ENCODE measurements around the gene ID1.
"Not testable (repeated sequence)": the region's sequence is repeated elsewhere in the genome, so short reads cannot be mapped to it uniquely, and the experiment has no call there.

Gene ID1

DNA sequence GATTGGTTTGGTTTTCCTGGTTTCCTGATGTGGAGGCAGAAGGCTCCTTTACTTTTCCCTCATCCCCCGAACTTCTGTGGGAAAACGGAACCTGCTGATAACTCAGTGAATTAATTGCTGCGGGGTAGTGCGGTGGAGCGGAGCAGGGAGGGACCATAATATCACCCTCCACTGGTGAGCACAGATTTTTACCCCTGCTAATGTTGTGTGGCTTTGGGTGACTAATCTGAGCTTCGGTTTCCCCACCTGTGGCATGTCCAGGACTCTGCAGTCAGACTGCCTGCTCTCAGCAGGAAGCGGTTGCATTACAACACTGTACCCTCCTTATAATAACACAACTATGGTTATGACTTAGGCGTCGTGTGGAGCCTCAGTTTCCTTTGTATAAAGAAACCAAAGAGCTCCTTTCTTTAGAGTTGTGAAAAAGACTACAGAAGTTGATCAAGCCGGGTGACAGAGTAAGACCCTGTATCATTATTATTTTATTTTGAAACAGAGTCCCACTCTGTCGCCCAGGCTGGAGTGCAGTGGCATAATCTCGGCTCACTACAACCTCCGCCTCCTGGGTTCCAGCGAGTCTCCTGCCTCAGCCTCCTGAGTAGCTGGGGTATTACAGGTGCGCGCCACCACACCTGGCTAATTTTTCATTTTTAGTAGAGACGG lies 2.2 kb upstream of the ID1 start:
- no peak for DNase-seq

- DNase-seq = peak; percentile 98
Measured at GRCh38 chr20:31603822-31604566, 1.1 kb upstream of the ID1 start.

- DNase-seq = no peak
Measured at GRCh38 chr20:31604567-31605030, 490 bp upstream of the ID1 start.

DNA sequence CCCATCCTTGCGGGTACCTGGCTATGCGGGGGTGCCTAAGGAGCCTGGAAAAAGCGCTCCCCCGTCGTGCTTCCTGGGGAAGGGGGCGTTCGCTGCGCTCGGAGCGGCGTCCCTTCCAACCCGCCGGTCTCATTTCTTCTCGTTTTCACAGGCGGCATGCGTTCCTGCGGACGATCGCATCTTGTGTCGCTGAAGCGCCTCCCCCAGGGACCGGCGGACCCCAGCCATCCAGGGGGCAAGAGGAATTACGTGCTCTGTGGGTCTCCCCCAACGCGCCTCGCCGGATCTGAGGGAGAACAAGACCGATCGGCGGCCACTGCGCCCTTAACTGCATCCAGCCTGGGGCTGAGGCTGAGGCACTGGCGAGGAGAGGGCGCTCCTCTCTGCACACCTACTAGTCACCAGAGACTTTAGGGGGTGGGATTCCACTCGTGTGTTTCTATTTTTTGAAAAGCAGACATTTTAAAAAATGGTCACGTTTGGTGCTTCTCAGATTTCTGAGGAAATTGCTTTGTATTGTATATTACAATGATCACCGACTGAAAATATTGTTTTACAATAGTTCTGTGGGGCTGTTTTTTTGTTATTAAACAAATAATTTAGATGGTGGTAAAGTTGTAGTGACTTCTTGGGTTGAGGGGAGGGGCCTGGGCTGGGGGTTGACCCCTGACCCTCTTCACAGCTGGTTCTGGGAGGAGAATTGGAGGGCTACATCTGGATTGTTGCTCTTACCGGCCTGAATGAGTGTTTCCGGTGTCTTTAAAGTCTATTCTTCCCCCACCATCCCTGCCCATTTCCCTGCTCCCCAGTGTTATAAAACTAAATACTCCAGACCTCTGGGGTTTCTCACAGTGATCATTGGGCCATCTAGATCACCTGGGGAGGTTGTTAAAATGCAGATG lies 1.1 kb downstream of the ID1 start:
- no peak for DNase-seq

- peak; percentile 67 for DNase-seq
Measured at GRCh38 chr20:31606804-31607639, 1.9 kb downstream of the ID1 start.

DNA sequence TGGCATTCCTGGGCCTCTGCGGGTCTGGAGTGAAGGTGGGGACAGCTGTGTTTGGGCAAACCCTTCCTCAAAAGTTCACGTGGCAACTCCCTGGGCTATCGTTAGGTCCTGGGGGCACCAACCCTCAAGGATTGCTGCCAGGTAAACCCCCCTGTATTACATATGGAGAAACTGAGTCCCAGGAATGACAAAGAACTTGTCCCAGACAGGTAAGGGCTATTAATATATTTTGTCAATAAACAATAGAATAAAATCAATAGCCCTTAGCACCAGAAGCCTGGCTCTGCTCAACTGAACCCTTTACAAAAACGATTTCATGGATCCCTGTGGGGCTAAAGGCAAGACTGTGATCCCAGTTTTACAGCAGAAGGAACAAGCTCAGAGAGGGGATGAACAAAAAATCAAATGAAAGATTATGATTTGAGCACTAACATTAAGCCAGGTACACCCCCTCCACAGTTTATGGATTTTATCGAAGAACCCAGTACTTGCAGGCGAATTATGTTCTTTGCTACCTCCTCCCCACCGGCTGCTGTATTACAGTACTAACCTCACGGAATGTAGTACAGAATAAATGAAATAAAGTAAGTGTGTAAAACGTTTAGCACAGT lies 2.7 kb downstream of the ID1 start:
- DNase-seq = no peak

DNA sequence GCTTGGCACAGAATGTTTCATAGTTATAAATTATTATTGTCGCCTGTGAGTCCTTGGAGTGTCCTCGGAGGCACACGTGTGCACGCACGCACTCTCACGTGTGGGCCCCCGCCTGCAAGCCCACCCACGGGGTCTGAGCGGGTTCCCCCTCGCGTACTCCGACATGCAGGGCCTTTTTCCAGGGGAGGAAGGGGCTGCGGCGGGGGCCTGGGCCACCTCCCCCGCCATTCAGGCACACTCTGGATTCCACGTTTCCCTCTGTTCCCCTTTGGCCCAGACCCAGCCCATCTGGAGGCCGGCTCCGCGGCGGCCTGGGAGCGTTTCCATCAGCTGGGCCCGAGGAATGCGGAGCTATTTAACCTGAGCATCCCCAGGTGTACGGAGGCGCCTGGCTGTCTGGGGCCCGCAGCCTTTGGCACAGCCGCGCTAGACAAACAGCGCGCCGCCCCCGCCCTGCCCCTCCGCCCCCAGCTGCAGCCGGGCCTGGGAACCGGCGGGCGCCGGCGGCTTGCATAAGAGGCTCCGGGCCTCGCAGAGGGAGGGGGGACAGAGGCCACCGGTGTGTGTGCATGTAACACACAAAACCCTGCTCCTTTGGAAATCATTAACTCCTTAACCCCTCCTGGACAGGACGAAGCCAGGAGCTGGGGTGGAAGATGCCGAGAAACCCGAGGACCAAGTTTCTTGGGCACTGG lies 3.3 kb downstream of the ID1 start:
- peak; percentile 96 for DNase-seq

DNA sequence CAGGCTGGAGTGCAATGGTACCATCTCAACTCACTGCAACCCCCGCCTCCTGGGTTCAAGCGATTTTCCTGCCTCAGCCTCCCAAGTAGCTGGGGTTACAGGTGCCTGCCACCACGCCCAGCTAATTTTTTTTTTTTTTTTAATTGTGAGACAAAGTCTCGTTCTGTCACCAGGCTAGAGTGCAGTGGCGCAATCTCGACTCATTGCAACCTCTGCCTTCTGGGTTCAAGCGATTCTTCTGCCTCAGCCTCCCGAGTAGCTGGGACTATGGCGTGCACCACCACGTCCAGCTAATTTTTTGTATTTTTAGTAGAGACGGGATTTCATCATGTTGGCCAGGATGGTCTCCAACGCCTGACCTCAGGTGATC lies 7.2 kb downstream of the ID1 start:
- not testable (repeated sequence) for DNase-seq

DNA sequence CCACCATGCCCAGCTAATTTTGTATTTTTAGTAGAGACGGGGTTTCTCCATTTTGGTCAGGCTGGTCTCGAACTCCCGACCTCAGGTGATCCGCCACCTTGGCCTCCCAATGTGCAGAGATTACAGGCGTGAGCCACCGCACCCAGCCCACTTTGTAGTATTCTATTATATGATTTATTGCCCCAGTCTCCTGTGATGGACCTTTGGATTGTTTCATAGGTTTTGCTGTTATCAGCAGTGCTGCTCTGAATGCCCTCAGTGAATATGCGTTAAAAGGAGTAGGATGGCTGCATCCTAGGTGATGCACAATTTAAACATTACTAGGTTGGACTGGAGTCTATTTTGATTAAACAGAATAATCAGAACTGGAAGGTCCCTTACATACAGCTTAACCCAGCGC lies 10.3 kb downstream of the ID1 start:
- no peak for DNase-seq

- DNase-seq = no peak
Measured at GRCh38 chr20:31617432-31618104, 12.5 kb downstream of the ID1 start.

- no peak for DNase-seq
Measured at GRCh38 chr20:31620246-31620645, 15.2 kb downstream of the ID1 start.

DNA sequence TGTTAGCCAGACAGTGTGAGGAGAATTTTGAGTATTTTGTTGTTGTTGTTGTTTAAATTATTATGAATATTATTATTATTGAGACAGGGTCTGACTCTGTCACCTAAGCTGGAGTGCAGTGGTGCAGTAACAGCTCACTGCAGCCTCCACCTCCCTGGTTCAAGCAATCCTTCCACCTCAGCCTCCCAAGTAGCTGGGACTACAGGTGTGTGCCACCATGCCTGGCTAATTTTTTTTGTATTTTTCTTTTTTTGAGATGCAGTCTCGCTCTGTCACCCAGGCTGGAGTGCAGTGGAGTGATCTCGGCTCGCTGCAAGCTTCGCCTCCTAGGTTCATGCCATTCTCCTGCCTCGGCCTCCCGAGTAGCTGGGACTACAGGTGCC lies 18.0 kb downstream of the ID1 start:
- not testable (repeated sequence) for DNase-seq

DNA sequence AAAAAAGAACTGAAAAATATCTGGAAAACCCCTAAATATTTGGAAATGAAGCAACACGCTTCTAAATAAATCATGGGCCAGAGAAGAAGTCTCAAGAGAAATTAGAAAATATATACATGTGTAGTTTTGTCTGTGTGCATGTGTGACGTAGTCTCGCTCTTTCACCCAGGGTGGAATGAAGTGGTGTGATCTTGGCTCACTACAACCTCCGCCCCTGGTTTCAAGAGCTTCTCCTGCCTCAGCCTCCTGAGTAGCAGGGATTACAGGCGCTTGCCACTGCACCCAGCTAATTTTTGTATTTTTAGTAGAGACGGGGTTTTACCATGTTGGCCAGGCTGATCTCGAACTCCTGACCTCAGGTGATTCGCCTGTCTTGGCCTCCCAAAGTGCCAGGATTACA lies 21.4 kb downstream of the ID1 start:
- not testable (repeated sequence) for DNase-seq

GRCh38 chr20:31628057-31628456 lies 23.0 kb downstream of the ID1 start:
- not testable (repeated sequence) for DNase-seq

DNA sequence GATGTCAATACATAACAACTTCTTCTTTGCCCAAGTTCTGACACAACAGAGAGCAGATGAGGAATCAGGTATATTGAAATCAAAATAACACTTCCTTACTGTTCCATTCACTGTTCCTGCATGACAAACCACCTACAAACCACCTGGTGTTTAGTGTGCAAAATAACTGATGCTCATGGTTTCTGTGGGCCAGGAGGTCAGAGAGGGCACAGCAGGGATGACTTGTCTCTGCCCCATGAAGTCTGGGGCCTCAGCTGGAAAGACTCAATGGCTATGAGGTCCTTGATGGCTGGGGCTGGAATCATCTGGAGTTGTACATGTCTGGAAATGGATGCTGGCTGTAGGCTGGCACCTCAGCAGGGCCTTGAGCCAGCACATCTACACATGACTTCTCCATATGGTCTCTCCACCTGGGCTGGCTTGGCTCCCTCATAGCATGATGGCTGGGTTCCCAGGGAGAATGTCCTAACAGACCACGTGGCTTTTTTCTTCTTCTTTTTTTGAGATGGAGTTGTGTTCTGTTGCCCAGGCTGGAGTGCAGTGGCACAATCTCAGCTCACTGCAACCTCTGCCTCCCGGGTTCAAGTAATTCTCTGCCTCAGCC lies 25.2 kb downstream of the ID1 start:
- DNase-seq = no peak

GRCh38 chr20:31632548-31633338 lies 27.7 kb downstream of the ID1 start:
- no peak for DNase-seq

DNA sequence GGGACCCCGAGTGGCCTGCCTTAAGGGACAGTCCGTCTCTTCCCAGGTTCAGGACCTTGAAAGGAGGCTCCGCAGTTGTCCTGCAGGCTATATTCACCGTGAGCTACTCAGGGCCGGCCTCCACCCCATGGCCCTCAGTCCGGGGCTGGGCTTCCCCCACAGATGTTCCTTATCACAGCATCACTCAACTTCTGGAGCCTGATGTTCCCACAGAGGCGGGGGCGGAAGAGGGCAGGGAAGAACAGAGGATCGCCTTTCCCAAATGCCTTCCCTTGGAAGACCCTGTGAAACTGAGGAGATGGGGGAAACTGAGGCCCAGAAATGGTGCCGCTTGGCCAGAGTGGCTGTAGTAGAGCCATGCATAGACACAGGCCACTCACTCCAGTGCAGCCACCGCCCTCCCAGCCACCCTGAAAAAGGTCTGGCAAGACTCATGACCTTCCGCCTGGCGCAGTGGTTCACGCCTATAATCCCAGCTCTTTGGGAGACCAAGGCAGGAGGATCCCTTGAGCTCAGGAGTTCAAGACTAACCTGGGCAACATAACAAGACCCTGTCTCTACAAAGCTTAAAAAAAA lies 28.3 kb downstream of the ID1 start:
- no peak for DNase-seq

GRCh38 chr20:31637660-31638059 lies 32.6 kb downstream of the ID1 start, which contains the start of gene COX4I2:
Gene COX4I2 (plus strand): TSS chr20:31637912. CDS start chr20:31639018, 1,106 bp downstream.
- no peak for DNase-seq

GRCh38 chr20:31638317-31638716 lies 33.2 kb downstream of the ID1 start:
- no peak for DNase-seq

Measured in DMS153 (cell line).